GM18861 (cell line): ENCODE results near the gene JAG2.

Experiments
- ATAC-seq: cut with Tn5 transposase; IDR thresholded peaks from one replicate; pipeline ENCODE4 v1.9.1; 2021; ENCODE audit not compliant: unreplicated experiment

JAG2 gene

DNA sequence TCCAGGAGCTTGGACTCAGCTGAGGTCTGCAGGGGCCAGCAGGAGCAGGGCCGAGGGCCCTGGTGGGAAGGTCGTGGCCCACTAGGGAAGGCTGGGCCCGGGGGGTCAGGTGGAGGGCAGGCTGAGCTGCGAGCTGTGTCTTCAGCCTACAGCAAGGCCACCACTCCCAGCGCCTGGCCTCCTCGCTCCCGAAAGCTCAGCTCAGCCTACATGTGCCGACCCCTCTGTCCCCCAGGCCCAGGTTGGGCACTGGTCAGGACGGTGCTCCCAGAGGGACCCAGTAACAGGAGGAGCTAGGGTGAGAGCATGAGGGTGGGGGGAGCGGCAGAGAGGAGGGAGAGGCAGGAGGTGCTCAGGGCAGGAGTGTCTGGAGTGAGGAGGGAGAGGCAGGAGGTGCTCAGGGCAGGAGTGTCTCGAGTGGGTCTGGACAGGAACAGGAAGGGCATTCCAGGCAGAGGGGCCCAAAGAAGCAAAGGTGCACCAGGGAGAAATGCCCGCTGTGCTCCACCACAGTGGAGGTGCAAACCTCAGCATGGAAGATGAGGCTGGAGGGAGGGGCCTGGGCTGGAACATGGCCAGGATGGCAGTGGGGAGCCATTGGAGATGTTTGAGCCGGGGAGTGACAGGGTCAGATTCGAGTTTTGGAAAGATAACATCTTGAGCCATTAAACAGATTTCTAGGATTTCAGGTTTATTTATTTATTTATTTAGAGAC lies 74.2 kb downstream of the JAG2 start:
- ATAC-seq, result no peak

DNA sequence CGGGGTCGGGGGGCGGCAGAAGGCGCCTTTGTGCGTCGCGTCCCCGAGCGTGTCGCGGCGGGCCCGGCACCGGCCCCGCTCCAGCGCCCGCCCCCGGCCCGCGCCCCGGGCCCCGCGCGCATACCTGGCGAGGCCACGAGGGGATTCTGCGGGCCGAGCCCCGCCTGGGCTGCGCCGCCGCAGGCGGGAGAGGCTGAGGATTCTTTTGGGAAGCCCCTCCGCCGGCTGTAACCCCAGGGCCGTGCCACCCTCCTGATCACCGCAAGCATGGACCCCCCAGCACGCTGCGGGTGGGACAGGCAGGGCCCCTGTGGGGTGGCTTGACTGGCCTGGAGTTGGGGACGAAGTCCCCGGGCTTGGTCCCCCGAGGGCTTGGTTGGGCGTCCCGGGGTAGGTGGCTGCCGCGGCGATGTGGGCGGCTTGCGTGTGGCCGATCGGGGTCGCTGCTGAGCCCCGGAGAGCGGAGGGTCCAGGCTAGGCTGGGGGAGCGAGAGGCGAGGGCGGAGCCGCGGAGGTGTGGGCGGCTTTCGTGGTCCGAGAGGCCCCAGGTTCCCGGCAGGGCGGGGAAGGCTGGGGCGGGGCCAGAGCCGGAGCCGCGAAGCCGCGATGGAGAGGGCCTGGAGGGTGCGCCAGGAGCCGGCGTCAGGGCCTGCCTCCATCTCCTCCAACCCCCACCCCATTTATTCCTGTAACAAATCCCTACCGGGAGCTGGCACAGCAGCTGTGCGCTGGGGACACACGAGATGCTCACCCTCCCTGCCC lies 75.0 kb downstream of the JAG2 start:
- ATAC-seq, result no peak

DNA sequence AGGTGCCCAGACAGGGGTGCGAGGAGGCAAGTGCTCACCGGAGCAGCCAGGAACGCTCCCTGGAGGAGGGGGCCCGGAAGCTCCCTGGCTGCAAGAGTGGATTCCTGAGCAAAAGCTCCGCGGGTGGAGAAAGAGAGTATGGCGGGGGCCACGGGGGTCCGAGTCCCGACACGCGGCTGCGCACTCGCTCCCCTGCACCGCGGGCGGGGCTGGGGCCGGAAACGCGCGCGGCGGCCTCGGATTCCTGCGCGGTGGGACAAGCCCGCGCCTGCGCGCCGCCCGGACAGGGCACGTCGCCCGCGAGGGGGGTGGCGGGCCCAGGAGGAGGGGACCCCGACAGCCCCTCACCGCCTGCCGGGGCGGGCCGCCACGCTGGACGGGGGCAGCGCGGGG lies 75.5 kb downstream of the JAG2 start:
- no peak for ATAC-seq

DNA sequence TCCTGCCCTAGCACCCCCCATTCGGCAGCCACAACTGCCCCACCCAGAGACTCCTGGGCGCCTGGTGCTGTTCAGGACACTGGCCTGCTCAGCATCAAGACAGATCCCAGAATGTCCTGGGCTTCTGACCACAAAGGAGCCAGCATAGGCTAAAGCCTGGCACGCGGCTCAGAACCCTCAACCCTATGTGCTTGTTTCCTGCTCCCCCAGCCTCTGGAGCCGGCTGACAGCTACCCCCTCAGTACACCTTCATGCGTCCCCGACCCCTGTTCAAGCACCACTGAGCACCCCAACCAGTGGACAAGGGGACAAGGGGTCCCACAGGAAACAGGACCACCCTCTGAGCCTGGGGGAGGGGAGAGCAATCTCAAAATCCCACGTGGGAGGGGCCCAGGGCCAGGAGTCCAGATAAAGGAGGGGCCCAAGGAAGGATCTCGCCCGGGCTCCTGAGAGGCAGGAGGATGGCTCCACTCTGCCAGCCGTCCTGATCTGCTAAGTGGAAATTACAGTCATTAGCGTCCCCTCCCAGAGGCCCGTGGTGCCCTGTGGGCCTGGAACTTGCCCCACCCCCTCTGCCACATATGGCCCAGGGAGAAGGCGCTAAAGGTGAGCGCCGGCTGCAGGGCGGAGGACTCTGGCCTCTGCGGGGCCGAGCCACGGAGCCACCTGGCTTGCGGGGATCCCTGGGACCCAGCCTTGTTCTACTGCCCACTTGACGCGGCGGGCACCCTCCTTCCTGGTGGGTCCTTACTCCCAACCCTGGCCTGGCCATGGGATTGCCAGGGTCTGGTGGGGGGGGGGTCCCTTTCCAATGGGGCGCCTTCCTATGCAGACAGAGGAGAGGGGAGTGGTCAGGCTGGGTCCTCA lies 76.2 kb downstream of the JAG2 start:
- no peak for ATAC-seq

DNA sequence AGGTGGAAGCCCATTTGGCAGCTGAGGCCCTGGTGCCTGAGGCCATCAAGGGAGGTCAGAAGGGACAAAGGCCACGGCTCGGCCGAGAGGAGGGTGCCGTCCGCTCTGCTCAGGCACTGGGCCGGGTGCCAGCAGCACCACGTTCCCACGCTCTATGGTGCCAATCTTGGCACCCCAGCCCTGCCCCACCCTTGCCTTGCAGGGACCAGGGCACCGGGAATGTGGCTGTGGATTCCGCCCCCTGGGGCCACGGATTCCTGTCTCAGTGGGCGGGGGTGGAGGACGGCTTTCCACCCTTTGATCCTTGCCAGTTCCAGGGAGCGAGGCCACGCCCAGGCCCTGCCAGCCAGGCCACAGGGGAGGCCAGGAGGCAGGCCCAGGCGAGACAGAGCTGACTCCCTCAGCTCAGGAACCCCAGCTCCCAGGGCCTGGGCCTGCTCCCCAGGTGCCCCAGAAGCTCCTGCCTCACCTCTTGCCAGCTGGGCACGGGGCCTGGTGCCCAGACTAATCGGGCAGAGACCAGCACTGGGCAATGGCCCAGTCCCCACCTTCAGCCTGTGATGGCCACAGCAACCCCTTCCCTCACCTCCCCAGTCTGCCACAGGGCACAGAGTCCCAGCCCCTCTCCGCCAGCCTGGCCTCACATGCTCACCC lies 76.9 kb downstream of the JAG2 start:
- no peak for ATAC-seq

DNA sequence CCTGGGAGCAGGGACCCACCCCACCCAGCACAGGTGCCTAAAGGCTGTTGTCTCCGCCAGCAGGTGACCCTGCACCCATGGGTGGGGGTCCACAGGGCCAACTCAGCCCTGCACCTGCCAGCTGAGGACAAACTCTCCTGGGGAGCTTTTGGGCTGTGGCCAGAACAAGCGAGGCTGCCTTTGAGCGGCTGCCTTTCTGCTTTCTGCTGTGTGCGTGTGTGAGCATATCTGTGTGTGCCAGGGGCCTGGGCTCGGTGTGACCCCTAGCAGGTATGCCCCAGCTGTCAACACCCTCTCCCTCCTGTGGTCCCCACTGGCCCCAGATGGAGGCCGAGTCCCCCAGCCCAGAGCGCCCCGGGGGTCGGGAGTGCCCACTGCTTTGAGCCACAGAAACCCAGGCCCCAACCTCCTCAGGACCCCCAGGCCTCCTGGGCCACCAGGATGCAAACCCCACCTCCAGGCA lies 77.5 kb downstream of the JAG2 start:
- ATAC-seq, result no peak
